HEK293 (cell line): ENCODE results near the gene CBX5.
A peak's percentile ranks its signal among the peaks of the same experiment; 100 is the strongest.

ENCODE experiments used
- BCL11A ChIP-seq: fragments of 450-650 bp; formaldehyde crosslinking; IDR thresholded peaks from 2 replicates; pipeline ENCODE4 v1.5.1; 2016; ENCODE audit warnings: low read depth, missing biosample characterization, missing genetic modification characterization
- BCL11B ChIP-seq: fragments of 450-650 bp; formaldehyde crosslinking; IDR thresholded peaks from 2 replicates; pipeline ENCODE4 v1.5.1; 2016; ENCODE audit warnings: low read depth, missing biosample characterization, missing genetic modification characterization
- RBAK ChIP-seq: fragments of 450-650 bp; formaldehyde crosslinking; IDR thresholded peaks from 2 replicates; pipeline ENCODE4 v1.5.1; 2016; ENCODE audit warnings: missing biosample characterization, missing genetic modification characterization
- REPIN1 ChIP-seq: fragments of 450-650 bp; formaldehyde crosslinking; IDR thresholded peaks from 2 replicates; pipeline ENCODE4 v1.5.1; 2017; ENCODE audit warnings: missing biosample characterization, missing genetic modification characterization, low read depth
- SCRT1 ChIP-seq: fragments of 450-650 bp; formaldehyde crosslinking; IDR thresholded peaks from 2 replicates; pipeline ENCODE4 v1.5.1; 2016; ENCODE audit warnings: missing biosample characterization, missing genetic modification characterization, borderline replicate concordance
- SP2 ChIP-seq: fragments of 450-650 bp; formaldehyde crosslinking; IDR thresholded peaks from 2 replicates; pipeline ENCODE4 v1.5.1; 2016; ENCODE audit warnings: missing biosample characterization, missing genetic modification characterization
- ZBTB7A ChIP-seq: fragments of 450-650 bp; formaldehyde crosslinking; IDR thresholded peaks from 2 replicates; pipeline ENCODE4 v1.5.1; 2016; ENCODE audit warnings: low read depth, missing biosample characterization, missing genetic modification characterization
- ZBTB8A ChIP-seq: fragments of 450-650 bp; formaldehyde crosslinking; IDR thresholded peaks from 2 replicates; pipeline ENCODE4 v1.5.1; 2016; ENCODE audit warnings: missing biosample characterization, missing genetic modification characterization
- ZFP37 ChIP-seq: fragments of 450-650 bp; formaldehyde crosslinking; IDR thresholded peaks from 2 replicates; pipeline ENCODE4 v1.5.1; 2016; ENCODE audit warnings: missing biosample characterization, missing genetic modification characterization
- ZNF121 ChIP-seq: fragments of 450-650 bp; formaldehyde crosslinking; IDR thresholded peaks from 2 replicates; pipeline ENCODE4 v1.5.1; 2016; ENCODE audit warnings: missing biosample characterization, missing genetic modification characterization
- ZNF133 ChIP-seq: fragments of 450-650 bp; formaldehyde crosslinking; IDR thresholded peaks from 2 replicates; pipeline ENCODE4 v1.5.1; 2016; ENCODE audit warnings: missing biosample characterization, missing genetic modification characterization
- ZNF157 ChIP-seq: fragments of 450-650 bp; formaldehyde crosslinking; IDR thresholded peaks from 2 replicates; pipeline ENCODE4 v1.5.1; 2016; ENCODE audit warnings: missing biosample characterization, missing genetic modification characterization
- ZNF214 ChIP-seq: fragments of 450-650 bp; formaldehyde crosslinking; IDR thresholded peaks from 2 replicates; pipeline ENCODE4 v1.5.1; 2017; ENCODE audit warnings: missing biosample characterization, mild to moderate bottlenecking, missing genetic modification characterization, borderline replicate concordance
- ZNF366 ChIP-seq: fragments of 450-650 bp; formaldehyde crosslinking; conservative IDR thresholded peaks from 2 replicates; pipeline ENCODE4 v1.5.1; 2016; ENCODE audit warnings: missing biosample characterization, missing genetic modification characterization
- ZNF37A ChIP-seq: fragments of 450-650 bp; IDR thresholded peaks from 2 replicates; pipeline ENCODE4 v1.5.1; 2018; ENCODE audit warnings: missing biosample characterization, missing genetic modification characterization
- ZNF600 ChIP-seq: fragments of 450-650 bp; formaldehyde crosslinking; IDR thresholded peaks from 2 replicates; pipeline ENCODE4 v1.5.1; 2016; ENCODE audit warnings: missing biosample characterization, missing genetic modification characterization
- ZNF670 ChIP-seq: fragments of 450-650 bp; formaldehyde crosslinking; IDR thresholded peaks from 2 replicates; pipeline ENCODE4 v1.5.1; 2016; ENCODE audit warnings: missing biosample characterization, missing genetic modification characterization, low read depth
- TF ChIP-seq, protein P1 (sequence below): fragments of 450-650 bp; formaldehyde crosslinking; IDR thresholded peaks from 2 replicates; pipeline ENCODE4 v1.5.1; 2016; ENCODE audit warnings: missing biosample characterization, missing genetic modification characterization
- TF ChIP-seq, protein P2 (sequence below): fragments of 450-650 bp; formaldehyde crosslinking; IDR thresholded peaks from 2 replicates; pipeline ENCODE4 v1.5.1; 2017; ENCODE audit warnings: missing biosample characterization, missing genetic modification characterization
- TF ChIP-seq, protein P3 (sequence below): fragments of 450-650 bp; formaldehyde crosslinking; IDR thresholded peaks from 2 replicates; pipeline ENCODE4 v1.5.1; 2017; ENCODE audit warnings: missing biosample characterization, missing genetic modification characterization
- TF ChIP-seq, protein P4 (sequence below): fragments of 450-650 bp; IDR thresholded peaks from 2 replicates; pipeline ENCODE4 v1.5.1; 2018; ENCODE audit warnings: missing biosample characterization, missing genetic modification characterization
- TF ChIP-seq, protein P5 (sequence below): fragments of 450-650 bp; formaldehyde crosslinking; IDR thresholded peaks from 2 replicates; pipeline ENCODE4 v1.5.1; 2016; ENCODE audit warnings: missing biosample characterization, missing genetic modification characterization
- TF ChIP-seq, protein P6 (sequence below): fragments of 450-650 bp; formaldehyde crosslinking; IDR thresholded peaks from 2 replicates; pipeline ENCODE4 v1.5.1; 2017; ENCODE audit warnings: missing biosample characterization, missing genetic modification characterization
- TF ChIP-seq, protein P7 (sequence below): fragments of 450-650 bp; formaldehyde crosslinking; IDR thresholded peaks from 2 replicates; pipeline ENCODE4 v1.5.1; 2016; ENCODE audit warnings: missing biosample characterization, missing genetic modification characterization, low read depth

Gene CBX5

DNA sequence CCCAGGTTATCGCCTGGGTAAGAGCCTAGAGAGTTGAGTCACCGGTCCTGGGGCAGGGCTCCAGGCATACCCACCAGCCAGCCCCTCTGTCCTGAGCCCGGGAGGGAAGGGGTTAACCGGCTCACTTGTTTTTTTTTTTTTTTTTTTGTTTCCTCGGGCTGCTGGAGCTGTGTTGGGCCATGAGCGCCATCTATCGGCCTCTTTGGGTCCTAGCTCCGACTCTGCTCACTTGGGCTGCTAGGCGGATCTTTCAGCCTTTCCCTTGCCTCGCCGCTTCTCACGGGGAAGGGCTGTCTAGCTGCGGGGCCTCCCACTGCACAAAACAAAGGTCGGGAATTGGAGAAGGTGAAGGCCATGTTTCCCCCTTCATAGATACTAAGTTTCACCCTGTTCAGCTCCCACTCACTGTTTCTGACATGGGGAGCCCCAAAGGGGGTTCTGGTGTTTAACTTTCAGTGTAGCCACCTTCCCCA is 88.3 kb downstream of the CBX5 start (continued):
- TF ChIP-seq, protein P1, sequence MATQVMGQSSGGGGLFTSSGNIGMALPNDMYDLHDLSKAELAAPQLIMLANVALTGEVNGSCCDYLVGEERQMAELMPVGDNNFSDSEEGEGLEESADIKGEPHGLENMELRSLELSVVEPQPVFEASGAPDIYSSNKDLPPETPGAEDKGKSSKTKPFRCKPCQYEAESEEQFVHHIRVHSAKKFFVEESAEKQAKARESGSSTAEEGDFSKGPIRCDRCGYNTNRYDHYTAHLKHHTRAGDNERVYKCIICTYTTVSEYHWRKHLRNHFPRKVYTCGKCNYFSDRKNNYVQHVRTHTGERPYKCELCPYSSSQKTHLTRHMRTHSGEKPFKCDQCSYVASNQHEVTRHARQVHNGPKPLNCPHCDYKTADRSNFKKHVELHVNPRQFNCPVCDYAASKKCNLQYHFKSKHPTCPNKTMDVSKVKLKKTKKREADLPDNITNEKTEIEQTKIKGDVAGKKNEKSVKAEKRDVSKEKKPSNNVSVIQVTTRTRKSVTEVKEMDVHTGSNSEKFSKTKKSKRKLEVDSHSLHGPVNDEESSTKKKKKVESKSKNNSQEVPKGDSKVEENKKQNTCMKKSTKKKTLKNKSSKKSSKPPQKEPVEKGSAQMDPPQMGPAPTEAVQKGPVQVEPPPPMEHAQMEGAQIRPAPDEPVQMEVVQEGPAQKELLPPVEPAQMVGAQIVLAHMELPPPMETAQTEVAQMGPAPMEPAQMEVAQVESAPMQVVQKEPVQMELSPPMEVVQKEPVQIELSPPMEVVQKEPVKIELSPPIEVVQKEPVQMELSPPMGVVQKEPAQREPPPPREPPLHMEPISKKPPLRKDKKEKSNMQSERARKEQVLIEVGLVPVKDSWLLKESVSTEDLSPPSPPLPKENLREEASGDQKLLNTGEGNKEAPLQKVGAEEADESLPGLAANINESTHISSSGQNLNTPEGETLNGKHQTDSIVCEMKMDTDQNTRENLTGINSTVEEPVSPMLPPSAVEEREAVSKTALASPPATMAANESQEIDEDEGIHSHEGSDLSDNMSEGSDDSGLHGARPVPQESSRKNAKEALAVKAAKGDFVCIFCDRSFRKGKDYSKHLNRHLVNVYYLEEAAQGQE = peak; percentile 40; the same call in 1 of the 2 replicates
- TF ChIP-seq, protein P2, sequence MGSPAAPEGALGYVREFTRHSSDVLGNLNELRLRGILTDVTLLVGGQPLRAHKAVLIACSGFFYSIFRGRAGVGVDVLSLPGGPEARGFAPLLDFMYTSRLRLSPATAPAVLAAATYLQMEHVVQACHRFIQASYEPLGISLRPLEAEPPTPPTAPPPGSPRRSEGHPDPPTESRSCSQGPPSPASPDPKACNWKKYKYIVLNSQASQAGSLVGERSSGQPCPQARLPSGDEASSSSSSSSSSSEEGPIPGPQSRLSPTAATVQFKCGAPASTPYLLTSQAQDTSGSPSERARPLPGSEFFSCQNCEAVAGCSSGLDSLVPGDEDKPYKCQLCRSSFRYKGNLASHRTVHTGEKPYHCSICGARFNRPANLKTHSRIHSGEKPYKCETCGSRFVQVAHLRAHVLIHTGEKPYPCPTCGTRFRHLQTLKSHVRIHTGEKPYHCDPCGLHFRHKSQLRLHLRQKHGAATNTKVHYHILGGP (tag by site-specific recombination) = no peak
- TF ChIP-seq SP2 (tag by site-specific recombination) (no peak; the same call in 1 of the 2 replicates), ZBTB8A (tag by site-specific recombination) (peak; percentile 87), ZNF600 (tag by site-specific recombination) (peak; percentile 22; the same call in 1 of the 2 replicates), RBAK (tag by site-specific recombination) (no peak), ZBTB7A (tag by site-specific recombination) (peak; percentile 87; the same call in 1 of the 2 replicates), ZNF157 (tag by site-specific recombination) (no peak), ZNF121 (tag by site-specific recombination) (no peak), ZNF214 (tag by site-specific recombination) (no peak), REPIN1 (peak; percentile 61; the same call in 1 of the 2 replicates), BCL11A (0 out of 2 replicates have a peak, but pooled peaks have one; percentile 20), ZFP37 (tag by site-specific recombination) (0 out of 2 replicates have a peak, but pooled peaks have one; percentile 27), ZNF670 (no peak), ZNF37A (tag by site-specific recombination) (no peak), ZNF133 (tag by site-specific recombination) (no peak), ZNF366 (tag by site-specific recombination) (peak; percentile 24; the same call in 1 of the 2 replicates), SCRT1 (tag by site-specific recombination) (no peak), BCL11B (tag by site-specific recombination) (peak; percentile 65; the same call in 1 of the 2 replicates)
- TF ChIP-seq, protein P3, sequence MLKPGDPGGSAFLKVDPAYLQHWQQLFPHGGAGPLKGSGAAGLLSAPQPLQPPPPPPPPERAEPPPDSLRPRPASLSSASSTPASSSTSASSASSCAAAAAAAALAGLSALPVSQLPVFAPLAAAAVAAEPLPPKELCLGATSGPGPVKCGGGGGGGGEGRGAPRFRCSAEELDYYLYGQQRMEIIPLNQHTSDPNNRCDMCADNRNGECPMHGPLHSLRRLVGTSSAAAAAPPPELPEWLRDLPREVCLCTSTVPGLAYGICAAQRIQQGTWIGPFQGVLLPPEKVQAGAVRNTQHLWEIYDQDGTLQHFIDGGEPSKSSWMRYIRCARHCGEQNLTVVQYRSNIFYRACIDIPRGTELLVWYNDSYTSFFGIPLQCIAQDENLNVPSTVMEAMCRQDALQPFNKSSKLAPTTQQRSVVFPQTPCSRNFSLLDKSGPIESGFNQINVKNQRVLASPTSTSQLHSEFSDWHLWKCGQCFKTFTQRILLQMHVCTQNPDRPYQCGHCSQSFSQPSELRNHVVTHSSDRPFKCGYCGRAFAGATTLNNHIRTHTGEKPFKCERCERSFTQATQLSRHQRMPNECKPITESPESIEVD (tag by site-specific recombination) = no peak
- TF ChIP-seq, protein P4, sequence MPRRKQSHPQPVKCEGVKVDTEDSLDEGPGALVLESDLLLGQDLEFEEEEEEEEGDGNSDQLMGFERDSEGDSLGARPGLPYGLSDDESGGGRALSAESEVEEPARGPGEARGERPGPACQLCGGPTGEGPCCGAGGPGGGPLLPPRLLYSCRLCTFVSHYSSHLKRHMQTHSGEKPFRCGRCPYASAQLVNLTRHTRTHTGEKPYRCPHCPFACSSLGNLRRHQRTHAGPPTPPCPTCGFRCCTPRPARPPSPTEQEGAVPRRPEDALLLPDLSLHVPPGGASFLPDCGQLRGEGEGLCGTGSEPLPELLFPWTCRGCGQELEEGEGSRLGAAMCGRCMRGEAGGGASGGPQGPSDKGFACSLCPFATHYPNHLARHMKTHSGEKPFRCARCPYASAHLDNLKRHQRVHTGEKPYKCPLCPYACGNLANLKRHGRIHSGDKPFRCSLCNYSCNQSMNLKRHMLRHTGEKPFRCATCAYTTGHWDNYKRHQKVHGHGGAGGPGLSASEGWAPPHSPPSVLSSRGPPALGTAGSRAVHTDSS (tag by site-specific recombination) = no peak
- TF ChIP-seq, protein P5, sequence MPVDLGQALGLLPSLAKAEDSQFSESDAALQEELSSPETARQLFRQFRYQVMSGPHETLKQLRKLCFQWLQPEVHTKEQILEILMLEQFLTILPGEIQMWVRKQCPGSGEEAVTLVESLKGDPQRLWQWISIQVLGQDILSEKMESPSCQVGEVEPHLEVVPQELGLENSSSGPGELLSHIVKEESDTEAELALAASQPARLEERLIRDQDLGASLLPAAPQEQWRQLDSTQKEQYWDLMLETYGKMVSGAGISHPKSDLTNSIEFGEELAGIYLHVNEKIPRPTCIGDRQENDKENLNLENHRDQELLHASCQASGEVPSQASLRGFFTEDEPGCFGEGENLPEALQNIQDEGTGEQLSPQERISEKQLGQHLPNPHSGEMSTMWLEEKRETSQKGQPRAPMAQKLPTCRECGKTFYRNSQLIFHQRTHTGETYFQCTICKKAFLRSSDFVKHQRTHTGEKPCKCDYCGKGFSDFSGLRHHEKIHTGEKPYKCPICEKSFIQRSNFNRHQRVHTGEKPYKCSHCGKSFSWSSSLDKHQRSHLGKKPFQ = no peak
- TF ChIP-seq, protein P6, sequence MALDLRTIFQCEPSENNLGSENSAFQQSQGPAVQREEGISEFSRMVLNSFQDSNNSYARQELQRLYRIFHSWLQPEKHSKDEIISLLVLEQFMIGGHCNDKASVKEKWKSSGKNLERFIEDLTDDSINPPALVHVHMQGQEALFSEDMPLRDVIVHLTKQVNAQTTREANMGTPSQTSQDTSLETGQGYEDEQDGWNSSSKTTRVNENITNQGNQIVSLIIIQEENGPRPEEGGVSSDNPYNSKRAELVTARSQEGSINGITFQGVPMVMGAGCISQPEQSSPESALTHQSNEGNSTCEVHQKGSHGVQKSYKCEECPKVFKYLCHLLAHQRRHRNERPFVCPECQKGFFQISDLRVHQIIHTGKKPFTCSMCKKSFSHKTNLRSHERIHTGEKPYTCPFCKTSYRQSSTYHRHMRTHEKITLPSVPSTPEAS = peak; percentile 66
- TF ChIP-seq, protein P7, sequence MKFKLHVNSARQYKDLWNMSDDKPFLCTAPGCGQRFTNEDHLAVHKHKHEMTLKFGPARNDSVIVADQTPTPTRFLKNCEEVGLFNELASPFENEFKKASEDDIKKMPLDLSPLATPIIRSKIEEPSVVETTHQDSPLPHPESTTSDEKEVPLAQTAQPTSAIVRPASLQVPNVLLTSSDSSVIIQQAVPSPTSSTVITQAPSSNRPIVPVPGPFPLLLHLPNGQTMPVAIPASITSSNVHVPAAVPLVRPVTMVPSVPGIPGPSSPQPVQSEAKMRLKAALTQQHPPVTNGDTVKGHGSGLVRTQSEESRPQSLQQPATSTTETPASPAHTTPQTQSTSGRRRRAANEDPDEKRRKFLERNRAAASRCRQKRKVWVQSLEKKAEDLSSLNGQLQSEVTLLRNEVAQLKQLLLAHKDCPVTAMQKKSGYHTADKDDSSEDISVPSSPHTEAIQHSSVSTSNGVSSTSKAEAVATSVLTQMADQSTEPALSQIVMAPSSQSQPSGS (tag by site-specific recombination) = no peak
